HepG2 (cell line): Measurements from ENCODE around the gene BMF. TPM values are rescaled to one million over a fixed set of nuclear protein-coding genes. Genes with fewer than 3 reads are reported as not detected.

Experiments
- BHLHE40 ChIP-seq: IDR thresholded peaks from 2 replicates; pipeline ENCODE4 v1.6.1; 2011; ENCODE audit warnings: low read length, improper control_type of control experiment
- CEBPG ChIP-seq: IDR thresholded peaks from 2 replicates; pipeline ENCODE4 v1.6.1; 2016
- DMAP1 ChIP-seq: IDR thresholded peaks from 2 replicates; pipeline ENCODE4 v1.6.1; 2016
- JDP2 ChIP-seq: sonication (generic); formaldehyde crosslinking; IDR thresholded peaks from 2 replicates; pipeline ENCODE4 v1.8.1; 2022; ENCODE audit warnings: missing genetic modification reagents, borderline replicate concordance
- KDM2A ChIP-seq: sonication (generic); formaldehyde crosslinking; IDR thresholded peaks from 2 replicates; pipeline ENCODE4 v1.4.0; 2020; ENCODE audit warnings: low read depth, missing genetic modification reagents, borderline replicate concordance
- NFKB2 ChIP-seq: sonication (generic); formaldehyde crosslinking; IDR thresholded peaks from 2 replicates; pipeline ENCODE4 v1.4.0; 2020; ENCODE audit warnings: missing genetic modification reagents, borderline replicate concordance
- RBFOX2 ChIP-seq: fragments of 200-400 bp; formaldehyde crosslinking; IDR thresholded peaks from 2 replicates; pipeline ENCODE4 v1.6.1; 2017; ENCODE audit warnings: low read depth, mild to moderate bottlenecking, low read length
- RFXAP ChIP-seq: sonication (generic); formaldehyde crosslinking; IDR thresholded peaks from 2 replicates; pipeline ENCODE4 v1.4.0; 2020; ENCODE audit warnings: missing genetic modification reagents, borderline replicate concordance
- YEATS4 ChIP-seq: sonication (generic); formaldehyde crosslinking; IDR thresholded peaks from 2 replicates; pipeline ENCODE4 v1.4.0; 2020; ENCODE audit warnings: missing genetic modification reagents, borderline replicate concordance
- ZNF343 ChIP-seq: sonication (generic); formaldehyde crosslinking; IDR thresholded peaks from 2 replicates; pipeline ENCODE4 v1.4.0; 2020; ENCODE audit warnings: mild to moderate bottlenecking, missing genetic modification reagents
- ZNF354B ChIP-seq: sonication (generic); formaldehyde crosslinking; IDR thresholded peaks from 2 replicates; pipeline ENCODE4 v1.8.0; 2022; ENCODE audit warnings: mild to moderate bottlenecking, missing genetic modification reagents
- ZNF607 ChIP-seq: sonication (generic); formaldehyde crosslinking; IDR thresholded peaks from 2 replicates; pipeline ENCODE4 v1.5.1; 2020; ENCODE audit warnings: missing genetic modification reagents, mild to moderate bottlenecking, borderline replicate concordance
- polyA plus RNA-seq, 8 experiments: library from polyadenylated mRNA; depleted of rRNA in 3 of 8; stranded (reverse) in 7 of 8; unstranded in 1 of 8; fragments of >200 nt; fragmentation: Illumina TruSeq in 4 of 8; extraction: Trizol in 4 of 8; gene quantifications; 2 replicates each; pipeline versions ENCODE4 v1.2.1 to v1.2.3, GENCODE V29; 2011 to 2016; ENCODE audit warnings: low read depth in 4 of 8, missing spikeins in 1 of 8, mixed read lengths in 1 of 8; ENCODE audit not compliant: insufficient read depth in 1 of 8
- total RNA-seq, 5 experiments: library from RNA; depleted of rRNA; stranded (reverse); fragments of >200 nt; fragmentation: Illumina TruSeq; extraction: Trizol; gene quantifications; 2 replicates each; pipeline ENCODE4 v1.2.3, GENCODE V29; 2016; ENCODE audit warnings: low read depth in 1 of 5
- TF ChIP-seq, protein P1 (sequence below): sonication (generic); formaldehyde crosslinking; IDR thresholded peaks from 2 replicates; pipeline ENCODE4 v1.4.0; 2020; ENCODE audit warnings: missing genetic modification reagents; ENCODE audit errors: not compliant biosample characterization
- TF ChIP-seq, protein P2 (sequence below): IDR thresholded peaks from 2 replicates; pipeline ENCODE4 v1.6.1; 2016; ENCODE audit warnings: mild to moderate bottlenecking
- TF ChIP-seq, protein P3 (sequence below): sonication (generic); formaldehyde crosslinking; IDR thresholded peaks from 2 replicates; pipeline ENCODE4 v1.9.0; 2022; ENCODE audit warnings: missing genetic modification reagents, mild to moderate bottlenecking, borderline replicate concordance
- TF ChIP-seq, protein P4 (sequence below): sonication (generic); formaldehyde crosslinking; IDR thresholded peaks from 2 replicates; pipeline ENCODE4 v1.4.0; 2020; ENCODE audit warnings: missing genetic modification reagents, low read depth, mild to moderate bottlenecking, borderline replicate concordance
- TF ChIP-seq, protein P5 (sequence below): IDR thresholded peaks from 2 replicates; pipeline ENCODE4 v1.6.1; 2016; ENCODE audit warnings: mild to moderate bottlenecking, missing biosample characterization, missing genetic modification reagents
- TF ChIP-seq, protein P6 (sequence below): sonication (generic); formaldehyde crosslinking; IDR thresholded peaks from 2 replicates; pipeline ENCODE4 v1.5.0; 2020; ENCODE audit warnings: mild to moderate bottlenecking, missing genetic modification reagents, borderline replicate concordance

The BMF gene
- total and polyA plus RNA-seq, 2 of the 13 experiments (the other 11 are each of a cell fraction or from before 2014, with no cell fraction given): 8.7 to 15.9 TPM

DNA sequence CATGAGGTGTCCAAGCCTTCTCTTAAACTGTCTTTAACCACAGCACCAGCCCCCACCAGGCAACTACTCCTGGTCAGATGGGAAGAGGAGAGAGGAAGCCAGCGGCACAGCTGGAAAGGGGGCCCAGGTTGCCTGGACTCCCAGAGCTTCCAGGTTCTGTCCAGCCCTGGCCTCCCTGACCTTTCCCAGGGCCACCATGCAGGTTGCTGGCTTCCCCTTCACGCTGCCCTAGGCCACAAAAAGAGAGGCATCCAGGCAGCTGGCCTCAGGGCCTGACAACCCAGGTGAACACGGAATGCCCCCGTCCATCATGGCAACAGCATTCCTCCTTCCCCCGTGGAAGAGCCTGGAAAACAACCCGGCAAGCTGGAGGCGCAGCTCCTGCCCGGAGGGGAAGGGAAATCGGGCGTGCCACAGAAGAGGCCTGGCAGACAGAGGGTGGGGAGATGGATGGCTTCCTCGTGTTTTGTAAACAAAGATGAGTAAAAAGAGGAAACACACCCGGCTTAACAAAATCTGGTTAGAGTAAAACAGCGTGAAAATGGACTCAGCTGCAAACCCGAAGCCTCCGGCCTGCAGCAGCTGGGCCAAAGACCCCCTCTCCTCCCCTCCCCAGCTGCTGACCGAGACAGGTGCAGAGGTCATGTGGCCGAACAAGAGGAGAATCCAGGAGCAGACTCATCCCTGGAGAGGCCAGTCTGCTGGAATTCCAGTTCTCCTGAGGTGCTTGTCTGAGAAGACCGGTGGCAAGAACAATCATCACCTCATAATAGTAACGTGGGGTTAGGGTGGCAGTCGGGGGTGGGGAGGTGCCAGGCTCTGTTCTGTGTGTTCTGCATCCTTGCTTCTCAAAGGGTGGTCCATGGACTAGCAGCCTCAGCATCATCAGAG is 15.5 kb downstream of the BMF start (continued):
- TF ChIP-seq, protein P1, sequence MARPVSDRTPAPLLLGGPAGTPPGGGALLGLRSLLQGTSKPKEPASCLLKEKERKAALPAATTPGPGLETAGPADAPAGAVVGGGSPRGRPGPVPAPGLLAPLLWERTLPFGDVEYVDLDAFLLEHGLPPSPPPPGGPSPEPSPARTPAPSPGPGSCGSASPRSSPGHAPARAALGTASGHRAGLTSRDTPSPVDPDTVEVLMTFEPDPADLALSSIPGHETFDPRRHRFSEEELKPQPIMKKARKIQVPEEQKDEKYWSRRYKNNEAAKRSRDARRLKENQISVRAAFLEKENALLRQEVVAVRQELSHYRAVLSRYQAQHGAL (CRISPR knock-in tag): no peak
- TF ChIP-seq RFXAP (CRISPR knock-in tag) (peak; percentile 40; the same call in 1 of the 2 replicates), RBFOX2 (0 out of 2 replicates have a peak, but pooled peaks have one; percentile 39), YEATS4 (CRISPR knock-in tag) (peak; percentile 65; the same call in 1 of the 2 replicates), ZNF354B (CRISPR knock-in tag) (0 out of 2 replicates have a peak, but pooled peaks have one; percentile 28), KDM2A (CRISPR knock-in tag) (peak; percentile 41; the same call in 1 of the 2 replicates), BHLHE40 (no peak), CEBPG (CRISPR knock-in tag) (no peak), NFKB2 (CRISPR knock-in tag) (peak; percentile 73; the same call in 1 of the 2 replicates), JDP2 (no peak), DMAP1 (CRISPR knock-in tag) (peak; percentile 37; the same call in 1 of the 2 replicates), ZNF343 (CRISPR knock-in tag) (peak; percentile 62; the same call in 1 of the 2 replicates), ZNF607 (CRISPR knock-in tag) (no peak)
- TF ChIP-seq, protein P2, sequence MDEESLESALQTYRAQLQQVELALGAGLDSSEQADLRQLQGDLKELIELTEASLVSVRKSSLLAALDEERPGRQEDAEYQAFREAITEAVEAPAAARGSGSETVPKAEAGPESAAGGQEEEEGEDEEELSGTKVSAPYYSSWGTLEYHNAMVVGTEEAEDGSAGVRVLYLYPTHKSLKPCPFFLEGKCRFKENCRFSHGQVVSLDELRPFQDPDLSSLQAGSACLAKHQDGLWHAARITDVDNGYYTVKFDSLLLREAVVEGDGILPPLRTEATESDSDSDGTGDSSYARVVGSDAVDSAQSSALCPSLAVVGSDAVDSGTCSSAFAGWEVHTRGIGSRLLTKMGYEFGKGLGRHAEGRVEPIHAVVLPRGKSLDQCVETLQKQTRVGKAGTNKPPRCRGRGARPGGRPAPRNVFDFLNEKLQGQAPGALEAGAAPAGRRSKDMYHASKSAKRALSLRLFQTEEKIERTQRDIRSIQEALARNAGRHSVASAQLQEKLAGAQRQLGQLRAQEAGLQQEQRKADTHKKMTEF (CRISPR knock-in tag): 0 out of 2 replicates have a peak, but pooled peaks have one; percentile 12
- TF ChIP-seq, protein P3, sequence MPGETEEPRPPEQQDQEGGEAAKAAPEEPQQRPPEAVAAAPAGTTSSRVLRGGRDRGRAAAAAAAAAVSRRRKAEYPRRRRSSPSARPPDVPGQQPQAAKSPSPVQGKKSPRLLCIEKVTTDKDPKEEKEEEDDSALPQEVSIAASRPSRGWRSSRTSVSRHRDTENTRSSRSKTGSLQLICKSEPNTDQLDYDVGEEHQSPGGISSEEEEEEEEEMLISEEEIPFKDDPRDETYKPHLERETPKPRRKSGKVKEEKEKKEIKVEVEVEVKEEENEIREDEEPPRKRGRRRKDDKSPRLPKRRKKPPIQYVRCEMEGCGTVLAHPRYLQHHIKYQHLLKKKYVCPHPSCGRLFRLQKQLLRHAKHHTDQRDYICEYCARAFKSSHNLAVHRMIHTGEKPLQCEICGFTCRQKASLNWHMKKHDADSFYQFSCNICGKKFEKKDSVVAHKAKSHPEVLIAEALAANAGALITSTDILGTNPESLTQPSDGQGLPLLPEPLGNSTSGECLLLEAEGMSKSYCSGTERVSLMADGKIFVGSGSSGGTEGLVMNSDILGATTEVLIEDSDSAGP (CRISPR knock-in tag): 0 out of 2 replicates have a peak, but pooled peaks have one; percentile 50
- TF ChIP-seq, protein P4, sequence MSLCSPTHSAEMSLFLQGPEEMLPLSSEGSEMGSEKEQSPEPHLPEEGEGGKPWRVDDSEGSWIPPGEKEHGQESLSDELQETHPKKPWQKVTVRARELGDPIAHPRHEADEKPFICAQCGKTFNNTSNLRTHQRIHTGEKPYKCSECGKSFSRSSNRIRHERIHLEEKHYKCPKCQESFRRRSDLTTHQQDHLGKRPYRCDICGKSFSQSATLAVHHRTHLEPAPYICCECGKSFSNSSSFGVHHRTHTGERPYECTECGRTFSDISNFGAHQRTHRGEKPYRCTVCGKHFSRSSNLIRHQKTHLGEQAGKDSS: 0 out of 2 replicates have a peak, but pooled peaks have one; percentile 26
- TF ChIP-seq, protein P5, sequence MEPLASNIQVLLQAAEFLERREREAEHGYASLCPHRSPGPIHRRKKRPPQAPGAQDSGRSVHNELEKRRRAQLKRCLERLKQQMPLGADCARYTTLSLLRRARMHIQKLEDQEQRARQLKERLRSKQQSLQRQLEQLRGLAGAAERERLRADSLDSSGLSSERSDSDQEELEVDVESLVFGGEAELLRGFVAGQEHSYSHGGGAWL: 0 out of 2 replicates have a peak, but pooled peaks have one; percentile 24
- TF ChIP-seq, protein P6, sequence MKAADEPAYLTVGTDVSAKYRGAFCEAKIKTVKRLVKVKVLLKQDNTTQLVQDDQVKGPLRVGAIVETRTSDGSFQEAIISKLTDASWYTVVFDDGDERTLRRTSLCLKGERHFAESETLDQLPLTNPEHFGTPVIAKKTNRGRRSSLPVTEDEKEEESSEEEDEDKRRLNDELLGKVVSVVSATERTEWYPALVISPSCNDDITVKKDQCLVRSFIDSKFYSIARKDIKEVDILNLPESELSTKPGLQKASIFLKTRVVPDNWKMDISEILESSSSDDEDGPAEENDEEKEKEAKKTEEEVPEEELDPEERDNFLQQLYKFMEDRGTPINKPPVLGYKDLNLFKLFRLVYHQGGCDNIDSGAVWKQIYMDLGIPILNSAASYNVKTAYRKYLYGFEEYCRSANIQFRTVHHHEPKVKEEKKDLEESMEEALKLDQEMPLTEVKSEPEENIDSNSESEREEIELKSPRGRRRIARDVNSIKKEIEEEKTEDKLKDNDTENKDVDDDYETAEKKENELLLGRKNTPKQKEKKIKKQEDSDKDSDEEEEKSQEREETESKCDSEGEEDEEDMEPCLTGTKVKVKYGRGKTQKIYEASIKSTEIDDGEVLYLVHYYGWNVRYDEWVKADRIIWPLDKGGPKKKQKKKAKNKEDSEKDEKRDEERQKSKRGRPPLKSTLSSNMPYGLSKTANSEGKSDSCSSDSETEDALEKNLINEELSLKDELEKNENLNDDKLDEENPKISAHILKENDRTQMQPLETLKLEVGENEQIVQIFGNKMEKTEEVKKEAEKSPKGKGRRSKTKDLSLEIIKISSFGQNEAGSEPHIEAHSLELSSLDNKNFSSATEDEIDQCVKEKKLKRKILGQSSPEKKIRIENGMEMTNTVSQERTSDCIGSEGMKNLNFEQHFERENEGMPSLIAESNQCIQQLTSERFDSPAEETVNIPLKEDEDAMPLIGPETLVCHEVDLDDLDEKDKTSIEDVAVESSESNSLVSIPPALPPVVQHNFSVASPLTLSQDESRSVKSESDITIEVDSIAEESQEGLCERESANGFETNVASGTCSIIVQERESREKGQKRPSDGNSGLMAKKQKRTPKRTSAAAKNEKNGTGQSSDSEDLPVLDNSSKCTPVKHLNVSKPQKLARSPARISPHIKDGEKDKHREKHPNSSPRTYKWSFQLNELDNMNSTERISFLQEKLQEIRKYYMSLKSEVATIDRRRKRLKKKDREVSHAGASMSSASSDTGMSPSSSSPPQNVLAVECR (CRISPR knock-in tag): 0 out of 2 replicates have a peak, but pooled peaks have one; percentile 17
